ENCODE measurements around the gene TMEM120B.

The TMEM120B gene

GRCh38 chr12:121779422-121779895 lies 66.9 kb downstream of the TMEM120B start:
- H3K27ac ChIP-seq (replicated peaks; ENCODE audit: low read length): no peak overlapping the region
- peak overlapping the region; percentile 89 for H3K23ac ChIP-seq (ENCODE audit: low read depth, low read length, poor library complexity)
- H3K27me3 ChIP-seq (ENCODE audit: control insufficient read depth in 3 of 3, insufficient read depth in 3 of 3, low read depth in 1 of 3, low read length in 3 of 3): no peaks in the 10 kb centered on the region
- no peak overlapping the region for H3K4me3 ChIP-seq (ENCODE audit: low read length in 2 of 2)
- H2BK120ac ChIP-seq (ENCODE audit: low read depth, low read length): no peak overlapping the region
- DNase-seq (ENCODE audit: low spot score): no peak
- no CpG with 5 or more reads among the region's 17 CpGs for WGBS, 2 donors (ENCODE audit: extremely low coverage in 2 of 2, insufficient read length in 2 of 2, insufficient replicate concordance in 1 of 2)
- H2BK12ac ChIP-seq (ENCODE audit: low read length): peak overlapping the region; percentile 22
- peaks cover 8 to 16% of the 10 kb centered on the region in 2 donors for H3K4me1 ChIP-seq (ENCODE audit: control insufficient read depth in 2 of 2, insufficient read depth in 1 of 2, low read depth in 1 of 2, low read length in 2 of 2)
- H3K36me3 ChIP-seq (replicated peaks in 1 of 2; ENCODE audit: control insufficient read depth in 2 of 2, insufficient read depth in 2 of 2, low read length in 2 of 2): peaks cover 3 to 5% of the 10 kb centered on the region in 2 donors
- no peak overlapping the region for H4K91ac ChIP-seq (ENCODE audit: low read depth, low read length, poor library complexity)
- H3K14ac ChIP-seq (ENCODE audit: low read length): peak overlapping the region; percentile 71
- peak overlapping the region; percentile 46 for H2AK5ac ChIP-seq (ENCODE audit: low read depth, low read length)
- no peak overlapping the region for H3K4me2 ChIP-seq (ENCODE audit: insufficient read depth, low read length, poor library complexity, severe bottlenecking)
- no peaks in the 10 kb centered on the region for H3K9me3 ChIP-seq (replicated peaks in 1 of 2; ENCODE audit: control insufficient read depth in 2 of 2, insufficient read depth in 1 of 2, low read depth in 1 of 2, low read length in 2 of 2)
- H3K79me1 ChIP-seq (ENCODE audit: low read depth, low read length): peaks cover 1% of the 10 kb centered on the region
- no peak overlapping the region for H2AFZ ChIP-seq (ENCODE audit: low read length)
- no peak overlapping the region for H3K4ac ChIP-seq (ENCODE audit: low read length)
- no peak overlapping the region for H2BK5ac ChIP-seq (ENCODE audit: low read length)
- no peak overlapping the region for H3K18ac ChIP-seq (ENCODE audit: low read length)
- H2BK15ac ChIP-seq (ENCODE audit: low read length): no peak overlapping the region
- no peak overlapping the region for H4K8ac ChIP-seq (ENCODE audit: low read depth, low read length)
- peak overlapping the region; percentile 44 for H3K9ac ChIP-seq (ENCODE audit: low read depth, low read length, poor library complexity)

GRCh38 chr12:121780429-121780828 lies 67.9 kb downstream of the TMEM120B start:
- H2BK15ac ChIP-seq (ENCODE audit: low read length): no peak overlapping the region
- no peaks in the 10 kb centered on the region for H3K9me3 ChIP-seq (replicated peaks in 1 of 2; ENCODE audit: control insufficient read depth in 2 of 2, insufficient read depth in 1 of 2, low read depth in 1 of 2, low read length in 2 of 2)
- peaks cover 1% of the 10 kb centered on the region for H3K79me1 ChIP-seq (ENCODE audit: low read depth, low read length)
- H2BK120ac ChIP-seq (ENCODE audit: low read depth, low read length): no peak overlapping the region
- H2AFZ ChIP-seq (ENCODE audit: low read length): no peak overlapping the region
- H3K23ac ChIP-seq (ENCODE audit: low read depth, low read length, poor library complexity): no peak overlapping the region
- H3K27me3 ChIP-seq (ENCODE audit: control insufficient read depth in 3 of 3, insufficient read depth in 3 of 3, low read depth in 1 of 3, low read length in 3 of 3): no peaks in the 10 kb centered on the region
- no peak overlapping the region for H3K4me3 ChIP-seq (ENCODE audit: low read length in 2 of 2)
- no peak overlapping the region for H3K27ac ChIP-seq (replicated peaks; ENCODE audit: low read length)
- no peak overlapping the region for H3K14ac ChIP-seq (ENCODE audit: low read length)
- no peak overlapping the region for H2BK12ac ChIP-seq (ENCODE audit: low read length)
- no peak overlapping the region for H4K91ac ChIP-seq (ENCODE audit: low read depth, low read length, poor library complexity)
- no peak for DNase-seq (ENCODE audit: low spot score)
- no peak overlapping the region for H3K9ac ChIP-seq (ENCODE audit: low read depth, low read length, poor library complexity)
- no peak overlapping the region for H3K4me2 ChIP-seq (ENCODE audit: insufficient read depth, low read length, poor library complexity, severe bottlenecking)
- H3K18ac ChIP-seq (ENCODE audit: low read length): no peak overlapping the region
- peaks cover 8 to 9% of the 10 kb centered on the region in 2 donors for H3K4me1 ChIP-seq (ENCODE audit: control insufficient read depth in 2 of 2, insufficient read depth in 1 of 2, low read depth in 1 of 2, low read length in 2 of 2)
- no peak overlapping the region for H3K4ac ChIP-seq (ENCODE audit: low read length)
- no peak overlapping the region for H4K8ac ChIP-seq (ENCODE audit: low read depth, low read length)
- whole genome bisulfite sequencing, 2 donors (ENCODE audit: extremely low coverage in 2 of 2, insufficient read length in 2 of 2, insufficient replicate concordance in 1 of 2): no CpG with 5 or more reads among the region's 11 CpGs
- H3K36me3 ChIP-seq (replicated peaks in 1 of 2; ENCODE audit: control insufficient read depth in 2 of 2, insufficient read depth in 2 of 2, low read length in 2 of 2): peaks cover 3 to 5% of the 10 kb centered on the region in 2 donors
- peak overlapping the region; percentile 46 for H2AK5ac ChIP-seq (ENCODE audit: low read depth, low read length)
- peak overlapping the region; percentile 60 for H2BK5ac ChIP-seq (ENCODE audit: low read length)

- no peak overlapping the region for H4K91ac ChIP-seq (ENCODE audit: low read depth, low read length, poor library complexity)
- H3K79me1 ChIP-seq (ENCODE audit: low read depth, low read length): peaks cover 1% of the 10 kb centered on the region
- H4K8ac ChIP-seq (ENCODE audit: low read depth, low read length): no peak overlapping the region
- no peak overlapping the region for H3K9ac ChIP-seq (ENCODE audit: low read depth, low read length, poor library complexity)
- no peak overlapping the region for H2BK12ac ChIP-seq (ENCODE audit: low read length)
- H3K14ac ChIP-seq (ENCODE audit: low read length): no peak overlapping the region
- peak overlapping the region; percentile 30 for H3K18ac ChIP-seq (ENCODE audit: low read length)
- no peak overlapping the region for H2AFZ ChIP-seq (ENCODE audit: low read length)
- WGBS, 2 donors (ENCODE audit: extremely low coverage in 2 of 2, insufficient read length in 2 of 2, insufficient replicate concordance in 1 of 2): no CpG with 5 or more reads among the region's 12 CpGs
- H3K4ac ChIP-seq (ENCODE audit: low read length): no peak overlapping the region
- no peak overlapping the region for H3K23ac ChIP-seq (ENCODE audit: low read depth, low read length, poor library complexity)
- no peaks in the 10 kb centered on the region for H3K9me3 ChIP-seq (replicated peaks in 1 of 2; ENCODE audit: control insufficient read depth in 2 of 2, insufficient read depth in 1 of 2, low read depth in 1 of 2, low read length in 2 of 2)
- DNase-seq (ENCODE audit: low spot score): no peak
- no peak overlapping the region for H2BK15ac ChIP-seq (ENCODE audit: low read length)
- H3K4me2 ChIP-seq (ENCODE audit: insufficient read depth, low read length, poor library complexity, severe bottlenecking): no peak overlapping the region
- H2BK5ac ChIP-seq (ENCODE audit: low read length): no peak overlapping the region
- H3K36me3 ChIP-seq (replicated peaks in 1 of 2; ENCODE audit: control insufficient read depth in 2 of 2, insufficient read depth in 2 of 2, low read length in 2 of 2): peaks cover 3 to 5% of the 10 kb centered on the region in 2 donors
- no peak overlapping the region for H2BK120ac ChIP-seq (ENCODE audit: low read depth, low read length)
- H3K4me3 ChIP-seq (ENCODE audit: low read length in 2 of 2): no peak overlapping the region
- no peak overlapping the region for H2AK5ac ChIP-seq (ENCODE audit: low read depth, low read length)
- peaks cover 5 to 8% of the 10 kb centered on the region in 2 donors for H3K4me1 ChIP-seq (ENCODE audit: control insufficient read depth in 2 of 2, insufficient read depth in 1 of 2, low read depth in 1 of 2, low read length in 2 of 2)
- no peaks in the 10 kb centered on the region for H3K27me3 ChIP-seq (ENCODE audit: control insufficient read depth in 3 of 3, insufficient read depth in 3 of 3, low read depth in 1 of 3, low read length in 3 of 3)
- H3K27ac ChIP-seq (replicated peaks; ENCODE audit: low read length): no peak overlapping the region
Measured at GRCh38 chr12:121781484-121781997, 69.0 kb downstream of the TMEM120B start.

GRCh38 chr12:121781998-121782979 lies 69.7 kb downstream of the TMEM120B start:
- Histone ChIP-seq H3K4me2 (ENCODE audit: insufficient read depth, low read length, poor library complexity, severe bottlenecking) (no peak overlapping the region), H3K4ac (ENCODE audit: low read length) (no peak overlapping the region), H2AK5ac (ENCODE audit: low read depth, low read length) (no peak overlapping the region), H2BK120ac (ENCODE audit: low read depth, low read length) (no peak overlapping the region), H3K18ac (ENCODE audit: low read length) (no peak overlapping the region), H3K27me3 (ENCODE audit: control insufficient read depth in 3 of 3, insufficient read depth in 3 of 3, low read depth in 1 of 3, low read length in 3 of 3) (no peaks in the 10 kb centered on the region), H3K79me1 (ENCODE audit: low read depth, low read length) (peaks cover 1% of the 10 kb centered on the region), H3K9ac (ENCODE audit: low read depth, low read length, poor library complexity) (no peak overlapping the region), H2BK15ac (ENCODE audit: low read length) (no peak overlapping the region), H3K4me1 (ENCODE audit: control insufficient read depth in 2 of 2, insufficient read depth in 1 of 2, low read depth in 1 of 2, low read length in 2 of 2) (peaks cover 5 to 8% of the 10 kb centered on the region in 2 donors), H4K8ac (ENCODE audit: low read depth, low read length) (no peak overlapping the region), H2BK5ac (ENCODE audit: low read length) (no peak overlapping the region), H3K14ac (ENCODE audit: low read length) (peak overlapping the region; percentile 57), H4K91ac (ENCODE audit: low read depth, low read length, poor library complexity) (no peak overlapping the region), H2BK12ac (ENCODE audit: low read length) (no peak overlapping the region), H3K36me3 (replicated peaks in 1 of 2; ENCODE audit: control insufficient read depth in 2 of 2, insufficient read depth in 2 of 2, low read length in 2 of 2) (peaks cover 3 to 5% of the 10 kb centered on the region in 2 donors), H3K23ac (ENCODE audit: low read depth, low read length, poor library complexity) (no peak overlapping the region), H3K9me3 (replicated peaks in 1 of 2; ENCODE audit: control insufficient read depth in 2 of 2, insufficient read depth in 1 of 2, low read depth in 1 of 2, low read length in 2 of 2) (no peaks in the 10 kb centered on the region), H3K4me3 (ENCODE audit: low read length in 2 of 2) (no peak overlapping the region), H3K27ac (replicated peaks; ENCODE audit: low read length) (no peak overlapping the region), H2AFZ (ENCODE audit: low read length) (no peak overlapping the region)
- DNase-seq (ENCODE audit: low spot score): no peak
- no CpG with 5 or more reads among the region's 14 CpGs for WGBS, 2 donors (ENCODE audit: extremely low coverage in 2 of 2, insufficient read length in 2 of 2, insufficient replicate concordance in 1 of 2)
